HG03565 (cell line): Measurements from ENCODE around the gene ANXA6.

Experiments used
- ATAC-seq: cut with Tn5 transposase; IDR thresholded peaks from one replicate; pipeline ENCODE4 v1.9.1; 2021; ENCODE audit warnings: mild to moderate bottlenecking, moderate library complexity; ENCODE audit not compliant: unreplicated experiment

ANXA6 gene

GRCh38 chr5:151154931-151155774, 2.4 kb downstream of the ANXA6 start:
- ATAC-seq: peak; percentile 16

GRCh38 chr5:151153766-151154272, 3.8 kb downstream of the ANXA6 start:
- no peak for ATAC-seq

- no peak for ATAC-seq
Measured at GRCh38 chr5:151153300-151153699, 4.3 kb downstream of the ANXA6 start.

GRCh38 chr5:151151793-151152192, 5.8 kb downstream of the ANXA6 start:
- ATAC-seq: peak; percentile 34

- no peak for ATAC-seq
Measured at GRCh38 chr5:151151263-151151660, 6.3 kb downstream of the ANXA6 start.

- peak; percentile 32 for ATAC-seq
Measured at GRCh38 chr5:151150471-151151262, 6.9 kb downstream of the ANXA6 start.

- no peak for ATAC-seq
Measured at GRCh38 chr5:151148583-151148982, 9.0 kb downstream of the ANXA6 start.

- no peak for ATAC-seq
Measured at GRCh38 chr5:151147033-151147432, 10.5 kb downstream of the ANXA6 start.

- no peak for ATAC-seq
Measured at GRCh38 chr5:151146061-151146460, 11.5 kb downstream of the ANXA6 start.

- ATAC-seq: no peak
Measured at GRCh38 chr5:151144922-151145321, 12.7 kb downstream of the ANXA6 start.

- ATAC-seq: no peak
Measured at GRCh38 chr5:151144275-151144674, 13.3 kb downstream of the ANXA6 start.

- no peak for ATAC-seq
Measured at GRCh38 chr5:151143645-151144044, 13.9 kb downstream of the ANXA6 start.

- ATAC-seq: no peak
Measured at GRCh38 chr5:151142933-151143332, 14.6 kb downstream of the ANXA6 start.

- peak; percentile 92 for ATAC-seq
Measured at GRCh38 chr5:151141535-151141934, 16.0 kb downstream of the ANXA6 start.

- no peak for ATAC-seq
Measured at GRCh38 chr5:151140686-151141459, 16.7 kb downstream of the ANXA6 start.

GRCh38 chr5:151139646-151140045, 17.9 kb downstream of the ANXA6 start:
- ATAC-seq: no peak

- no peak for ATAC-seq
Measured at GRCh38 chr5:151139015-151139414, 18.6 kb downstream of the ANXA6 start.

GRCh38 chr5:151138114-151138513, 19.5 kb downstream of the ANXA6 start:
- ATAC-seq: no peak

- ATAC-seq: no peak
Measured at GRCh38 chr5:151137067-151137825, 20.3 kb downstream of the ANXA6 start.

- ATAC-seq: no peak
Measured at GRCh38 chr5:151134228-151134627, 23.4 kb downstream of the ANXA6 start.
